VCaP (cell line): ENCODE data around the gene SLC39A5.
"Not testable (repeated sequence)": the region's sequence is repeated elsewhere in the genome, so short reads cannot be mapped to it uniquely, and the experiment has no call there.

Experiments
- H3K27ac ChIP-seq: fragments of 450-650 bp; 2 replicates; pipeline ENCODE4 v1.5.1; 2017
- CTCF ChIP-seq: fragments of 450-650 bp; conservative IDR thresholded peaks from 2 replicates; pipeline ENCODE4 v1.5.1; 2017; ENCODE audit warnings: mild to moderate bottlenecking, moderate library complexity

Gene SLC39A5

GRCh38 chr12:56267443-56268071, 37.7 kb downstream of the SLC39A5 start:
- no peak for TF ChIP-seq CTCF

GRCh38 chr12:56271031-56271430, 41.2 kb downstream of the SLC39A5 start:
- peak; percentile 67 for TF ChIP-seq CTCF
- H3K27ac ChIP-seq: no peak overlapping the region

More at GRCh38 chr12:56267443-56268071, 37.7 kb downstream of the SLC39A5 start:
- H3K27ac ChIP-seq: peak overlapping the region; percentile 79

- H3K27ac ChIP-seq: not testable (repeated sequence)
Observed at GRCh38 chr12:56272468-56272867, 42.6 kb downstream of the SLC39A5 start.

GRCh38 chr12:56274299-56274698, 44.4 kb downstream of the SLC39A5 start:
- H3K27ac ChIP-seq: no peak overlapping the region
- TF ChIP-seq CTCF: no peak

DNA sequence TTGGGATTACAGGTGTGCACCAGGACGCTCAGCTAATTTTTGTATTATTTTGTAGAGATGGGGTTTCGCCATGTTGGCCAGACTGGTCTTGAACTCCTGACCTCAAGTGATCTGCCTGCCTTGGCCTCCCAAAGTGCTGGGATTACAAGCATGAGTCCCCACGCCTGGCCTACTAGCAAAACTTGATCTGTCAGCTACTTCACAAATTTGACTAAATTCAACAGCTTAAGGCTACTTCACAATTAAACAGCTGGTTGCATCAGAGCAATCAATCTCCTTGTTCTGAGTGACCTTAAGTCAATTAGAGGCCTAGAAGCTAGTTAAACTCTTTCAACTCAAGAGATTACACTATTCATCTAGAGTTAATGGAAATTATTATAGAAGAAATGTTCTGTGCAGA, 49.1 kb downstream of the SLC39A5 start:
- no peak for TF ChIP-seq CTCF
- no peak overlapping the region for H3K27ac ChIP-seq

- no peak for TF ChIP-seq CTCF
- H3K27ac ChIP-seq: no peak overlapping the region
Observed at GRCh38 chr12:56280849-56281248, 51.0 kb downstream of the SLC39A5 start.

DNA sequence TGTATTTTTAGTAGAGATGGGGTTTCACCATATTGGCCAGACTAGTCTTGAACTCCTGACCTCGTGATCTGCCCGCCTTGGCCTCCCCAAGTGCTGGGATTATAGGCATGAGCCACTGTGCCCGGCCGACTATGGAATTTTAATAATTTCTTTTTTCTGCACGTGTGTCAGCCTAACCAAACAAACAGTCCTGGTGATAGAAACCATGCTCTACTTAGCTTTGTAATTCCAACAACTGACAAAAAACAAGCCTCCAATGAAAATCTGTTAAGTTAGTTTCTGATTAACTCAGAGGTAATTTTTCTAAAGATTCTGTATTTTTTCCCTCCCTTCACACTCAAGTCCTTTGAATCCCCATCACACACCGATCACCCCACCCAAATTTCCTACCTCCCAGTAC, 52.2 kb downstream of the SLC39A5 start:
- TF ChIP-seq CTCF: no peak
- H3K27ac ChIP-seq: no peak overlapping the region

GRCh38 chr12:56282579-56282978, 52.7 kb downstream of the SLC39A5 start:
- H3K27ac ChIP-seq: no peak overlapping the region
- TF ChIP-seq CTCF: no peak

GRCh38 chr12:56284263-56284662, 54.4 kb downstream of the SLC39A5 start:
- not testable (repeated sequence) for H3K27ac ChIP-seq
